ENCODE measurements around the gene CLIC5.

The CLIC5 gene

GRCh38 chr6:45964300-45964699 lies 51.4 kb downstream of the CLIC5 start:
- no peak for DNase-seq

- DNase-seq: no peak
Observed at GRCh38 chr6:45963896-45964295, 51.8 kb downstream of the CLIC5 start.

GRCh38 chr6:45961125-45961524 lies 54.5 kb downstream of the CLIC5 start:
- DNase-seq: no peak

GRCh38 chr6:45959534-45960145 lies 56.0 kb downstream of the CLIC5 start:
- DNase-seq: peak; percentile 69

- no peak for DNase-seq
Observed at GRCh38 chr6:45956663-45957062, 59.0 kb downstream of the CLIC5 start.

- DNase-seq: no peak
Observed at GRCh38 chr6:45956176-45956575, 59.5 kb downstream of the CLIC5 start.

GRCh38 chr6:45955597-45955996 lies 60.1 kb downstream of the CLIC5 start:
- no peak for DNase-seq

- DNase-seq: no peak
Observed at GRCh38 chr6:45952546-45952945, 63.1 kb downstream of the CLIC5 start.

- DNase-seq: no peak
Observed at GRCh38 chr6:45952168-45952529, 63.5 kb downstream of the CLIC5 start.

GRCh38 chr6:45951321-45952167 lies 64.1 kb downstream of the CLIC5 start:
- DNase-seq: peak; percentile 40

GRCh38 chr6:45949256-45949655 lies 66.4 kb downstream of the CLIC5 start:
- peak; percentile 15 for DNase-seq

GRCh38 chr6:45947807-45948206 lies 67.9 kb downstream of the CLIC5 start:
- DNase-seq: no peak

GRCh38 chr6:45946887-45947286 lies 68.8 kb downstream of the CLIC5 start:
- peak; percentile 46 for DNase-seq

- DNase-seq: peak; percentile 82
Observed at GRCh38 chr6:45946352-45946751, 69.3 kb downstream of the CLIC5 start.

GRCh38 chr6:45942953-45943352 lies 72.7 kb downstream of the CLIC5 start:
- no peak for DNase-seq

GRCh38 chr6:45933855-45934254 lies 81.8 kb downstream of the CLIC5 start:
- DNase-seq: peak; percentile 58

GRCh38 chr6:45931232-45931631 lies 84.4 kb downstream of the CLIC5 start:
- no peak for DNase-seq

- DNase-seq: peak; percentile 58
Observed at GRCh38 chr6:45930420-45931040, 85.1 kb downstream of the CLIC5 start.

GRCh38 chr6:45929421-45930361 lies 86.0 kb downstream of the CLIC5 start:
- DNase-seq: no peak

GRCh38 chr6:45928721-45929305 lies 86.8 kb downstream of the CLIC5 start:
- DNase-seq: no peak

- DNase-seq: no peak
Observed at GRCh38 chr6:45927421-45928320, 88.0 kb downstream of the CLIC5 start.

Data from fibroblast of skin of back (primary cell).